Measurements from ENCODE around the gene ITGA5. TPM values are rescaled to one million over a fixed set of nuclear protein-coding genes. Genes with fewer than 3 reads are reported as not detected.

ITGA5 gene
- total RNA-seq, 2 donors from 2014 or later: 80.5 to 144 TPM

DNA sequence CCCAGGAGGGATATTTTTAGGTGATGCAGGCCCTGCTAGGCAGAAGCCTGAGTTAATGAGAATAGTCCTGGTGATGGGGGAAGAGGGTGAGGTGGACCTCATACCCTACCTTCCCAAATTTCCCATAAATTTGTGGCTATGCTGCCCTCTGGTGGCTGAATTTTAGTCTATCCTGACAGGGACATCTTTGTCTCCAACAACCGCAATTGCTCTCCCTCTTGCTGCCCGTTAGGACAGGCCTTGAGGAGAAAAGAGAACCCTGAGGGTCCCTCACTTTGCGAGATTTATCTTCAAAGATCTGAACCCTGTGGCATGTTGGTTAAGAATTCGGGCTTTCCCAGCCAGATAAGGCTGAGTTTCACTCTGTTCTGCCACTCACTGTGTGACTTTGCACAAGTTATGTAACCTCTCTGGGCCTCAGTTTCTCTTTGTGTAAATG is 24.8 kb downstream of the ITGA5 start:
- Histone ChIP-seq H3K27ac (no peak overlapping the region), H3K4me1 (peaks cover 0 to 35% of the 10 kb centered on the region in 2 donors), H3K27me3 (no peaks in the 10 kb centered on the region), H3K36me3 (peaks cover 51% of the 10 kb centered on the region), H3K4me3 (no peak overlapping the region), H3K9me3 (no peaks in the 10 kb centered on the region)
- no peak for DNase-seq (ENCODE audit: low spot score)
- TF ChIP-seq, protein P1, sequence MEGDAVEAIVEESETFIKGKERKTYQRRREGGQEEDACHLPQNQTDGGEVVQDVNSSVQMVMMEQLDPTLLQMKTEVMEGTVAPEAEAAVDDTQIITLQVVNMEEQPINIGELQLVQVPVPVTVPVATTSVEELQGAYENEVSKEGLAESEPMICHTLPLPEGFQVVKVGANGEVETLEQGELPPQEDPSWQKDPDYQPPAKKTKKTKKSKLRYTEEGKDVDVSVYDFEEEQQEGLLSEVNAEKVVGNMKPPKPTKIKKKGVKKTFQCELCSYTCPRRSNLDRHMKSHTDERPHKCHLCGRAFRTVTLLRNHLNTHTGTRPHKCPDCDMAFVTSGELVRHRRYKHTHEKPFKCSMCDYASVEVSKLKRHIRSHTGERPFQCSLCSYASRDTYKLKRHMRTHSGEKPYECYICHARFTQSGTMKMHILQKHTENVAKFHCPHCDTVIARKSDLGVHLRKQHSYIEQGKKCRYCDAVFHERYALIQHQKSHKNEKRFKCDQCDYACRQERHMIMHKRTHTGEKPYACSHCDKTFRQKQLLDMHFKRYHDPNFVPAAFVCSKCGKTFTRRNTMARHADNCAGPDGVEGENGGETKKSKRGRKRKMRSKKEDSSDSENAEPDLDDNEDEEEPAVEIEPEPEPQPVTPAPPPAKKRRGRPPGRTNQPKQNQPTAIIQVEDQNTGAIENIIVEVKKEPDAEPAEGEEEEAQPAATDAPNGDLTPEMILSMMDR (IDR thresholded peaks at IDR 0.05): peak; percentile 64 to 74

DNA sequence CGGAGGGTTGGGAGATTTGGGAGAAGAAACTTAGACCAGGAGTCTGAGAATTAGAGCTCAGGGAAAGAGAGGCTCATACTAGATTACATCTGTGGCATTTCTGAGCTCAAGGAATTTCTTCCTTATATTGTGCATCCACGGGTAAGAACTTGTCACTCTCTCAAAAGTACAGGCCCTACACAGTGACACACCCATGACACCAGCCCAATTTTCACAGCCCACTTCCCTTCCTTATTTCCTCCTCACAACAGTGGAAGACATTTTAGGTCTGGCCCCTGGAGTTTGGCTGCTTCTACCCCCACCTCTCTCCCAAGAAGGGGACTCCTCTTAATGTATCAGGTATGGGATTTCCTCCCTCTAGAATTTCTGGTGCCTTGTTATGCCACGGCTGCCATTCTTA is 25.3 kb downstream of the ITGA5 start:
- Histone ChIP-seq H3K36me3 (peaks cover 45% of the 10 kb centered on the region), H3K4me1 (peaks cover 0 to 35% of the 10 kb centered on the region in 2 donors), H3K9me3 (no peaks in the 10 kb centered on the region), H3K4me3 (no peak overlapping the region), H3K27ac (no peak overlapping the region), H3K27me3 (no peaks in the 10 kb centered on the region)
- TF ChIP-seq, protein P1 (IDR thresholded peaks at IDR 0.05): no peak
- no peak for DNase-seq (ENCODE audit: low spot score)

- Histone ChIP-seq H3K4me3 (no peak overlapping the region), H3K4me1 (peaks cover 0 to 35% of the 10 kb centered on the region in 2 donors), H3K9me3 (no peaks in the 10 kb centered on the region), H3K27ac (no peak overlapping the region), H3K27me3 (no peaks in the 10 kb centered on the region), H3K36me3 (peaks cover 40% of the 10 kb centered on the region)
- TF ChIP-seq, protein P1 (IDR thresholded peaks at IDR 0.05): no peak
- DNase-seq (ENCODE audit: low spot score): no peak
Measured at GRCh38 chr12:54393207-54393609, 25.9 kb downstream of the ITGA5 start.

DNA sequence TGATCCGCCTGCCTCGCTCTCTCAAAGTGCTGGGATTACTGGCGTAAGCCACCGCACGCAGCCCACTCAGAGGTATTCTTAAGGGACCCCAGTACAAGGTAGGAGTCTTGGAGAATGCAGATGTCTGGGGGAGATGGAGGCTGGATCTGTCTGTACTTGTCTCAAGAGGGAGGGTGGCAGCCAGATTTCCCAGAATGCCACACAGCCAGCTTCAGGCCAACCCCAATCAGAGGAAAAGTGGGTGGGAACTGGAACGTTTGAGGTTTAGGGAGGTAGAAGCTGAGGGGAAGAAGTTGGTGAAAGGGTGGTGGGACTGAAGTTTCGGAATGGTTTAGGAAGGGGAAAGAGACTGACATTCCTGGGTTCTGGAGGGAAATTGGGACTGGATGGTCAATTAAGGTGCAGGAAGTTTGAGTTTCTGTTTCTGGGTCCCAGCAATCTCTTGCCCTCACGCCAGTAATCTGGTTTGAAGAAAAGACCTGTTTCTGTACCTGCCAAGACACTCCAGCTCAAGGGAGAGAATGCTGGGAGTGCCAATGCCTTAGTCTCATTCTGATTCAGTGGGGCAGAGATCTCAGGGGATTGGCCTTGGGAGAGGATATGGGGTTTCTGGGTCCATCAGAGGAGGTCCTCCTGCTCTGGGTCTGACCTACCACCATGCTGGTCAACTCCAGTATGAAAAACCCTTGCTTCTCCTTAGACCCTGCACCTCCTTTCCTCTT is 26.4 kb downstream of the ITGA5 start:
- Histone ChIP-seq H3K27ac (no peak overlapping the region), H3K4me3 (no peak overlapping the region), H3K27me3 (no peaks in the 10 kb centered on the region), H3K9me3 (no peaks in the 10 kb centered on the region), H3K4me1 (peaks cover 0 to 35% of the 10 kb centered on the region in 2 donors), H3K36me3 (peaks cover 34% of the 10 kb centered on the region)
- DNase-seq (ENCODE audit: low spot score): no peak
- TF ChIP-seq, protein P1 (IDR thresholded peaks at IDR 0.05): no peak

GRCh38 chr12:54390668-54391551 is 28.2 kb downstream of the ITGA5 start:
- no peak for DNase-seq (ENCODE audit: low spot score)
- H3K4me3 ChIP-seq: peak overlapping the region; percentile 43 to 52

More at GRCh38 chr12:54390668-54391551, 28.2 kb downstream of the ITGA5 start:
- Histone ChIP-seq H3K9me3 (no peaks in the 10 kb centered on the region), H3K36me3 (peaks cover 17% of the 10 kb centered on the region), H3K4me1 (peaks cover 0 to 34% of the 10 kb centered on the region in 2 donors), H3K27me3 (no peaks in the 10 kb centered on the region), H3K27ac (peak overlapping the region in 1 of 2 donors; percentile 7)
- TF ChIP-seq, protein P1 (IDR thresholded peaks at IDR 0.05): peak in 1 of 2 donors; percentile 15

Data from right atrium auricular region (tissue), 2 donors.